BE2C (cell line): ENCODE results near the gene PRR15L.
A peak's percentile ranks its signal among the peaks of the same experiment; 100 is the strongest.

ENCODE experiments used
- DNase-seq: peaks from one replicate; pipeline ENCODE4 v3.0.0-alpha.2; 2020
- H3K27me3 ChIP-seq: fragments of 250-450 bp; sonication (Bioruptor Pico); 2 replicates; pipeline ENCODE4 v1.5.1; 2020; ENCODE audit warnings: mild to moderate bottlenecking
- H3K36me3 ChIP-seq: fragments of 250-450 bp; sonication (Bioruptor Pico); 2 replicates; pipeline ENCODE4 v1.5.1; 2020; ENCODE audit warnings: mild to moderate bottlenecking
- H3K4me1 ChIP-seq: fragments of 250-450 bp; sonication (Bioruptor Pico); 2 replicates; pipeline ENCODE4 v1.5.1; 2020
- H3K4me3 ChIP-seq: 2 replicates; pipeline ENCODE4 v1.5.1; 2011; ENCODE audit warnings: low read depth, low read length
- H3K9me3 ChIP-seq: fragments of 250-450 bp; sonication (Bioruptor Pico); 2 replicates; pipeline ENCODE4 v1.5.1; 2020
- CTCF ChIP-seq: IDR thresholded peaks from 2 replicates; pipeline ENCODE4 v1.5.1; 2012; ENCODE audit warnings: mild to moderate bottlenecking, low read depth, low read length

PRR15L gene

GRCh38 chr17:47983492-47984223 lies 26.0 kb upstream of the PRR15L start:
- no peaks in the 10 kb centered on the region for H3K27me3 ChIP-seq
- H3K9me3 ChIP-seq: no peaks in the 10 kb centered on the region
- TF ChIP-seq CTCF: no peak
- H3K4me3 ChIP-seq: no peak overlapping the region
- peaks cover 71% of the 10 kb centered on the region for H3K4me1 ChIP-seq
- no peak for DNase-seq
- peaks cover 47% of the 10 kb centered on the region for H3K36me3 ChIP-seq

DNA sequence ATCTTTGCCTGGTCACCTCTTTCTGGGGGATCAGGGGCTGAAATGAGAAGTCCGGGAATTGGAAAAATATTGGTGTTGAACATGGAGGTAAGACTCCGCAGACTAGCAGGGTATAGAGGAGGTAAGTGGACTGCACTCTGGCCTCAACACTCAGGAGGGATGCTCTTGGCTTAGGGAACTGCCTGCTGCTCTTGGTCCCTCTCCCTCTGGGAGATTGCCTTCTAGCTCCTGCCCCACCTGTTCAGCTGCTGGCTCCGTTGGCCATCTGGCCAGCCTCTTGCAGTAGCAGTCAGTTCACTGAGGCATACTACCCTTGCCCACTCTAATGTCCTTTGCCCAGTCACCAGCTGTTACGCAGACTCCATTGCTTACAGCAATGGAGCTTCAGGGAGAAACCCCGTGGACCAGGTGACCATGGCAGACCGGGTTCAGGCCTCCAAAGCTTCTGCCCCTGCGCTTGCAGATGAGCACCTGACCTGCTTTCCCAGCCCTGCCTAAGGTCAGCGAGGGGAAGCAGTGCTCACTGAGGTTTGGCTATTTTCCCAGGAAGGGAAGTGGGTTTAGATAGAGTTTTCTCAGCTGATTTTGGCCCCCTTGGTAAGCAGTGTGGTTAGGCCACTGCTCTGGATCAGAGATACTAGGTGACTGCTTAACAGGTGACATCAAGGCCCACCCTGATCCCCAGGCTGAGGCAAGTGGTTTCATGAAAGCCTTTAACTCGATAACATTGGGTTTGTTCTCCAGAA lies 25.1 kb upstream of the PRR15L start:
- DNase-seq: peak; percentile 76
- Histone ChIP-seq H3K4me3 (peak overlapping the region; percentile 19), H3K36me3 (peaks cover 54% of the 10 kb centered on the region), H3K9me3 (no peaks in the 10 kb centered on the region), H3K4me1 (peaks cover 71% of the 10 kb centered on the region), H3K27me3 (no peaks in the 10 kb centered on the region)
- no peak for TF ChIP-seq CTCF

DNA sequence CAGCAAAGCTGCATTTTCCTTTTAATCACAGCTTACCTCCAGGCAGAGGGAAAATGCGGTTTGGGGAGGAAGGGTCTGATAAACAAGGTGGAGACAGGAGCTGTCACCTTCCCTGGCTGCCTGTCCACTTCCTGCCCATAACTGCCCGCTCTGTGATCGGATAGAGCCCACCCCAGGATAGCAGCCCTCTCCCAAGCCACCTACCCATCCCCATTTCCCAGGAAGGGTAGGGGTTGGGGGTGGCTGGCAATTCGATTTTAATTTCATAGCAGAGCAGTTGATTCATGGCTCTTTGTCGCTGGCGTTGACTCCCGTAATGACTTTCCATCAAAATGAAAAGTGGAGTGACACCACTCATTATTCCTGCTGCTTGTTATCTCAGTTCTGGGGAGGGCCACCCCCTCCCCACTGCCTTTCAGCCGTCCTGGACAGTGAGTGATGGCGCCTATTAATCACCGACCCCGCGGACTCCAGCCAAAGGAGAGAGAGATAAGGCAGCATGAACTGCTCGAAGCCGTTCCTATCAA lies 24.5 kb upstream of the PRR15L start:
- no peak for TF ChIP-seq CTCF
- peak; percentile 83 for DNase-seq
- peaks cover 61% of the 10 kb centered on the region for H3K36me3 ChIP-seq
- H3K9me3 ChIP-seq: no peaks in the 10 kb centered on the region
- peak overlapping the region; percentile 19 for H3K4me3 ChIP-seq
- H3K4me1 ChIP-seq: peaks cover 66% of the 10 kb centered on the region
- H3K27me3 ChIP-seq: no peaks in the 10 kb centered on the region

DNA sequence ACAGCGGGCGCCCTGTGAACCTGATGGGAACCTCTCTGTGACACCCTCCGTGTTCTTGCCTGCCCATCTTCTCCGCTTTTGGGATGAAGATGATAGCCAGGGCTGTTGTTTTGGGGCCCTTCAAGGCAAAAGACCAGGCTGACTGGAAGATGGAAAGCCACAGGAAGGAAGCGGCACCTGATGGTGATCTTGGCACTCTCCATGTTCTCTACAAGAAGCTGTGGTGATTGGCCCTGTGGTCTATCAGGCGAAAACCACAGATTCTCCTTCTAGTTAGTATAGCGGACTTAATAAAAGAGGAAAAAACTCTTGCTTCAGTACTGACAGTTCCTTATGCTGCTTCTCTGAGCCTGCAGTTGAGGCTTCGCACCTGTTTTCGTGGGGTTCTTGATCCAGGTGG lies 23.8 kb upstream of the PRR15L start:
- H3K9me3 ChIP-seq: no peaks in the 10 kb centered on the region
- no peak for TF ChIP-seq CTCF
- peaks cover 61% of the 10 kb centered on the region for H3K36me3 ChIP-seq
- no peak for DNase-seq
- H3K4me1 ChIP-seq: peaks cover 61% of the 10 kb centered on the region
- no peaks in the 10 kb centered on the region for H3K27me3 ChIP-seq
- no peak overlapping the region for H3K4me3 ChIP-seq

DNA sequence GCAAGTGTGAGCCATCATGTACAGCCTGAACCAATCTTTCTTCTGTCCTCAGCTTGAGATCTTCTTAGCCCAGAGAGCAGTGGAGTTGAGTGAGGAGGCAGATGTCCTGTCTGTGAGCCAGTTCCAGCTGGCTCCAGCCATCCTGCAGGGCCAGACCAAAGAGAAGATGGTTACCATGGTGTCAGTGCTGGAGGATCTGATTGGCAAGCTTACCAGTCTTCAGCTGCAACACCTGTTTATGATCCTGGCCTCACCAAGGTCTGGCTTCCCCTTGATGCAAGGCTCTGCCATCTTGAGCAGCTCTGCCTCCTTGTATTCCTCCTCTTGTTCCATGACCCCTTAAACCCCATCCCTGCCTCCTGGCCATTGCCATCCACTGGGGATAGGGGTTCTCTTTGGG lies 22.9 kb upstream of the PRR15L start:
- DNase-seq: peak; percentile 59
- Histone ChIP-seq H3K27me3 (no peaks in the 10 kb centered on the region), H3K9me3 (no peaks in the 10 kb centered on the region), H3K4me1 (peaks cover 61% of the 10 kb centered on the region), H3K36me3 (peaks cover 64% of the 10 kb centered on the region), H3K4me3 (no peak overlapping the region)
- no peak for TF ChIP-seq CTCF

GRCh38 chr17:47978324-47978723 lies 20.6 kb upstream of the PRR15L start:
- peaks cover 67% of the 10 kb centered on the region for H3K36me3 ChIP-seq
- H3K4me1 ChIP-seq: peaks cover 48% of the 10 kb centered on the region
- no peaks in the 10 kb centered on the region for H3K27me3 ChIP-seq
- H3K4me3 ChIP-seq: no peak overlapping the region
- peak; percentile 89 for TF ChIP-seq CTCF
- DNase-seq: peak; percentile 84
- H3K9me3 ChIP-seq: no peaks in the 10 kb centered on the region
